HG03175 (cell line): ENCODE data around the gene CLC.
"Not testable (repeated sequence)": the region's sequence is repeated elsewhere in the genome, so short reads cannot be mapped to it uniquely, and the experiment has no call there.

ENCODE experiments used
- ATAC-seq: cut with Tn5 transposase; IDR thresholded peaks from one replicate; pipeline ENCODE4 v1.9.1; 2021; ENCODE audit warnings: mild to moderate bottlenecking, moderate library complexity; ENCODE audit not compliant: unreplicated experiment

The CLC gene

DNA sequence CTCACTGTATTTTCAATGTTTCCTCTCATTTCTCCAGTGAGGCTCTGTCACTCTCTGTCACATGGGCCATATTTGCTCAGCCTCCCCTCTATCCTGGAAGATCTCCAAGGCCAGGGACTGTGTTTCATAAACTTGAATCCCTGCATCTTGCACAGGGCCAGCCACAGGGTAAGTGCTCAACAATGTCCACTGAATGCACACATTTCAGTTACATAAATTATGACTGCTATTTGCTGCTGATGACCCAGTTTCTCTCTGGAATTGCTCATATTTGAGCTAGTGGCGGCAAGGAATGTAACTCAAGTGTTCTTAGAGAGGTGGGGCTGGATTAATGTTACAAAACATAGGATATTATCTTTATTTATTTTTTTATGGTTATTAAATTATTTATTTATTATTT lies 6.1 kb downstream of the CLC start:
- no peak for ATAC-seq

DNA sequence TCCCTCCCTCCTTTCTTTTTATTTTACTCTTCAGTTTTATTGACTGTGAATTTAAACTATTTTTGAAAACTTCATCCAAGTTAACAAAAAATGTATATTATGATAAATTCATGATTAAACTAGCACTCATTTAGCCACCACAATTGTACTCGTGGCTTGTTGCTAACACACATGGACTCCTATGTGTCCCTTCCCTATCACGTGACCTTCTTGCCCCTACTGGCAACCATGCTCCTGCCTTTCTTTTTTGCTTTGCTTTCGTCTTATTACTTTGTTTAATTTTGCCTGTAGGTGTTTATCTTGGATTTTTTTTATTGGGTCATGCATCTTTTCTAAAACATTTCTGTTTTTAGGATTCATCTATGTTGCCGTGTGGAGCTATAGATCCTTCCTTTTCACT lies 8.2 kb downstream of the CLC start:
- no peak for ATAC-seq

DNA sequence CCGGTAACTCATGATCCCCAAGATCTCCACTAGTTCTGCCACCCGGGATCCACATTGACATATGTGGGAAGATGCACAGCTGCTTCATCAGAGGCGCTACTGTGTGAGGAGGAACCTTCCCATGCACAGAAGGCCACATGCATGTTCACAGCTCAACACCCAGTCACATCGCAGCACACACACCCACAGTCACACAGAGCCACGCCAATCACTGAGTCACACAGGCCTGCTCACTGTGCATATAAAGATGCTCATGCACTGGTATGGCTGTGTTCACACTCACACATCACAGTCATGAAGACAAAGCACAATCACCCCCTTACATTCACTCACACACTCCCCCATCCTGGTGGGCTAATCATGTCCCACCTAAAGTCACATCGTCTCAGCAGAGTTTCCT lies 9.8 kb downstream of the CLC start:
- ATAC-seq, result no peak

DNA sequence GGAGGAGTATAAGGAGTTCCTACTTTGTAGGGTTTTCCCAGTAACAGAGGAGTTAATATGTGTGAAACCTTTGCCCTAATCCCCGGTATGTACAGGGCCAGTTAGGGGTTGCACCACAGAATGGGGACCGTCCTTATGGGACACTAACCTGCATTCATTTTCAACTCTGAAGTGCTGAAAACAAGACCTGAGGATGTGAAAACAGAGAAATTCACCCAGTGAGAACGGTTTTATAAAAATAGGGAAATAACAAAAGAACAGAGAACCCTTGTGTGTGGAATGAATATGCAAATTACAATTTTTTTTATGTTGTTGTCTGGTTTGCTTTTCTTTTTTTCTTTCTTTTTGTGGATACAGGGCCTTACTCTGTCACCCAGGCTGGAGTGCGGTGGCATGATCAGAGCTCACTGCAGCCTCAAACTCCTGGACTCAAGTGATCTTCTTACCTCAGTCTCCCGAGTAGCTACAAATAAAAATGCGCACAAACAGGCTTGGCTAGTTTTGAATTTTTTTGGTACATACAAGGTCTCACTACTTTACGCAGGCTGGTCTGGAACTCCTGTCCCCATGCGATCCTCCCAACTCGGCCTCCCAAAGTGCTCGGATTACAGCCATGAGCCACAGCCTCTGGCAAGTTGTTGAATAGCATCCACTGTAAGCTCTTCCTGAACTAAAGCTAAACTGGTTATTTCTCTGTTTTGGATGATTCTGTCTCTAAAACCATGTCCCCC lies 10.6 kb downstream of the CLC start:
- ATAC-seq, result no peak

DNA sequence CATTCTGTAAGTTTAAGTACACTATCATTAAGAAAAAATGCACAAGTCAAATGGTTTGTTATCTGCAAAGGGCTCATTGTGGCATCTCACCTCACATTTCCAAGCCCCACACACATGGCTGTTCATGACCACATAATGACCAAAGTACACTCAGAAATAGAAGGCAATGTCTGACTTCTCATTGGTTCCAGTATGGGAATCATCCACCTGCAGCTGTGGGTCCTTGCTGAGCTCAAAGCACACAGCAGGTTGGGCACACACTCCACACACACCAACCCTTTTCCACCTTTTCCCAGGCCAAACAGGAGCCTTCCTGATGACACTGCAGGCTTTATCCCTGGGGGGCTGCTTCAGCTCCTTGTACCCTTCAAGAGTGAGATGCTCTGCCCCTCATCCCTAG lies 11.8 kb downstream of the CLC start:
- no peak for ATAC-seq

DNA sequence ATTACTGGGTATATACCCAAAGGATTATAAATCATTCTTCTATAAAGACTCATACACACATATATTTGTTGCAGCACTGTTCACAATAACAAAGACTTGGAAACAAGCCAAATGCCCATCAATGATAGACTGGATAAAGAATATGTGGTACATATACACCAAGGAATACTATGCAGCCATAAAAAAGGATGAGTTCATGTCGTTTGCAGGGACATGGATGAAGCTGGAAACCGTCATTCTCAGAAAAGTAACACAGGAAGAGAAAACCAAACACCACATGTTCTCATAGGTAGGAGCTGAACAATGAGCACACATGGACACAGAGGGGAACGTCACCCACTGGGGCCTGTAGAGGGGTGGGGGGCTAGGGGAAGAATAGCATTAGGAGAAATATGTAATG lies 17.7 kb downstream of the CLC start:
- not testable (repeated sequence) for ATAC-seq

DNA sequence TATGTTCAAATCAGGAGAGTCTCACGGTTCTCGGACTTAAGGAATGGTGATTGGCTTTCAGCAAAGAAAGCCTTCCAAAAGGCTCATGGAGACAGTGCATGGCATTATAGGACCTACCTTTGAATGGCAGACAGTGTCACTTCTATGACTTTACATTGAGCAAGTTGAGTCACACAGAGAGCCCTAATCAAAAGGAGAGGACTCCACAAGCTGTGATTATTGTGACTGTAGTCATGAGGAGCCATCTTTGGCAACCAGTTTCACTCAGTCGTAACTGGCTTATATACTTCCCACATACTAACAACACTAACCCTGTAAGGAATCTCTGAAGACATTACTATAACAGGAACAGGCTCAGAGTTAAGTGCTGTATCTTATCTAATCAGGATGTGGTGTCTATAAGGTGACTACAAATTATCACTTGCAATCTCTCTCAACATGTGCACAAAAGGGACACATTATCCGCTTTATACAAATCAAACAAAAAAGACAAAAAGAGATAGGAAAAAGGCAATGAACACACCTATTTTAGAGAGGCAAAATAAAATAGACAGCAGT lies 27.4 kb downstream of the CLC start:
- ATAC-seq, result no peak

GRCh38 chr19:39709026-39709872 lies 28.6 kb downstream of the CLC start:
- no peak for ATAC-seq

GRCh38 chr19:39708594-39708993 lies 29.2 kb downstream of the CLC start:
- ATAC-seq, result no peak

- ATAC-seq, result no peak
Measured at GRCh38 chr19:39705578-39706188, 32.1 kb downstream of the CLC start.

DNA sequence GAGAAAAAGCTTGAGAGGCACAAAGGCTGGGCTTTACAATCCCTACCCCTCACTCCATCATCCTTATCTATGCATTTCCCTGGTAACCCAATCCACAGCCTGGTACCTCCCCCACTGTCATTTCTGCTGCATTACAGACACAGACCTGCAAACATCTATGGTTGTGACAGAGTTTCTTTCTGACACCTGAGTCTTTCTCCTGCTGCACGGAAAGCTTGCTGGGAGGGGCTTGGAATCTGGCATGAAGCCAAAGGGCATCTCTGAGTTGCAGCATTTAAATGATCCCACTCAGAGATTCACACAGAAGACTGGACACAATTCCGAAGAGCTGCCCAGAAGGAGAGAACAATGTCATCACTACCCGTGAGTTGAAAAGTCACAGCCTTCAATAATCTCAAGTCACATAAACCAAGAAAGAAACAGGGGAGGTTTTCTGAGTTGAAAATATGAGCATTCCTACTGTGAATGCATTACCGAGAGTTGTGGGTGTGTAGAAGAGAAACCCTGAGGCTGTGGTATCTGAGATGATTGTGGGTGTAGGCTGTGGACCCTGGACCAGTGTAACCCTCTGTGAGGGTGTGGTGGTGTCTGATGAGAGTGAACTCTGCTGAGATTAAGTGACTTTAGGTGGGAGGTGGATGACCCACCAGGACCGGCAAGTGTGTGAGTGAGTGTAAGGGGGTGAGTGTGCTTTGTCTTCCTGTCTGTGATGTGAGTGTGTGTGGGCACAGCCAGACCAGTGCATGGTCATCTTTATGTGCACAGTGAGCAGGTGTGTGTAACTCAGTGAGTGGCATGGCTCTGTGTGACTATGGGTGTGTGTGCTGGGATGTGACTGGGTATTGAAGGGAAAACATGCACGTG lies 33.4 kb downstream of the CLC start, which contains the start of gene LGALS14:
LGALS14 (plus strand) TSS at position 301 of the 864 bp plus-strand sequence; CDS start at position 349, 48 bp downstream.
- no peak for ATAC-seq

DNA sequence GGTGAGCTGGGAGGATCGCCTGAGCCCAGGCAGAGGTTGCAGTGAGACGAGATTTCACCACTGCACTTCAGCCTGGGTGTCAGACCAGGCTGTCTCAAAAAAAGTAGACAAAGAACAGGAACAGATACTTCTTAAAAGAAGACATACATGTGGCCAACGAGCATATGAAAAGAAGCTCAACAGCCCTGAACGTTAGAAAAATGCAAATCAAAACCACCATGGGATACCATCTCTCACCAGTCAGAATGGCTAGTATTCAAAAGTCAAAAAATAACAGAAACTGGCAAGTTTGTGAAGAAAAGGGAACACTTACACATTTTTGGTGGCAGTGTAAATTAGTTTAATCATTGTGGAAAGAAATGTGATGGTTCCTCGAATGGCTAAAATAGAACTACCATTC lies 36.5 kb downstream of the CLC start:
- no peak for ATAC-seq

- ATAC-seq, result no peak
Measured at GRCh38 chr19:39698535-39698934, 39.3 kb downstream of the CLC start.

- no peak for ATAC-seq
Measured at GRCh38 chr19:39696387-39696786, 41.4 kb downstream of the CLC start.

- ATAC-seq, result no peak
Measured at GRCh38 chr19:39695759-39696158, 42.1 kb downstream of the CLC start.

GRCh38 chr19:39692822-39693221 lies 45.0 kb downstream of the CLC start:
- no peak for ATAC-seq

DNA sequence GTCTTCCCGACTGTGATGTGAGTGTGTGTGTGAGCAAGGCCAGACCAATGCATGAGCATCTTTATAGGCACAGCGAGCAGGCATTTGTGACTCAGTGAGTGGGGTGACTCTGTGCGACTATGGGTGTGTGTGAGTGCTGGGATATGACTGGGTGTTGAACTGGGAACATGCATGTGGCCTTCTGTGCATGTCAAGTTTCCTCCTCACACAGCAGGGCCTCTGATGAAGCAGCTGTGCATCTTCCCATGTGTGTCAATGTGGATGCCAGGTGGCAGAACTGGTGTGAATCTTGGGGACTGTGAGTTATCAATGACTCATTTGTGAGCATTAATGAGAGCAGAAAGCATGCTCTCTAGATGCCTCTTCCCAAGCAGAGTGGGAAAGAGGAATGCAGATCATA lies 45.7 kb downstream of the CLC start:
- ATAC-seq, result no peak

DNA sequence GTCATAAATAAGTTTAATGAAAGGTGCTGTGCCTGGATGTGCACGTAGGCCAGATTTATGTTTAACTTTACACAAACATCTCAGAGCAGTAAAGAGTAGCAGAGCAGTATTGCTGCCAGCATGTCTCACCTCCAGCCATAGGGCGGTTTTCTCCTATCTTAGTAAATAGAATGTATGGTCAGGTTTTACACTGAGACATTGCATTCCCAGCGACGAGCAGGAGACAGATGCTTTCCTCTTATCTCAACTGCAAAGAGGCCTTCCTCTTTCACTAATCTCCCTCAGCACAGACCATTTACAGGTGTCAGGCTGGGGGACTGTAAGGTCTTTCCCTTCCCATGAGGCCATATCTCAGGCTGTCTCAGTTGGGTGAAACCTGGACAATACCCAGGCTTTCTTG lies 49.2 kb downstream of the CLC start:
- ATAC-seq, result not testable (repeated sequence)

- no peak for ATAC-seq
Measured at GRCh38 chr19:39686739-39687138, 51.1 kb downstream of the CLC start.

GRCh38 chr19:39684267-39684666 lies 53.6 kb downstream of the CLC start:
- ATAC-seq, result no peak

DNA sequence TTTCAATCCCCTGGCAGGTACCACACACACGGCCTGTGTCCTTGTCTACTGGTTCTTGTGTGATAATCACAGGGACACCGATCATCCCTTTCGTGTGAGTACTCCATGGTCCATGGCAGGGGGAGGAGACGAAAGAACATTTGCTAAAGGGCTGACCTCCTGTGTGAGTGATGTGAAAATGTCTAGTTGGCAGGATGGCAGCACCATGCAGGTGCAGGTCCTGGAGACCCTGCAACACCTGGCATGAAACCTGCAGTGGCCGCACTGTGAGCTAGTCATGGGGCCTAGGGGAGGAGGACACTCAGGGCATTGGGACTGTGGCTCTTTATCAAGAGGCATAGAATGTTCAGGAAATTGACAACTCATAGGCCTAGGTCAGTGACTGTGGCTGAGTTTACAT lies 56.4 kb downstream of the CLC start:
- no peak for ATAC-seq
